Left lobe of liver (tissue), 2 donors: ENCODE measurements around the gene HDAC1. TPM values are rescaled to one million over a fixed set of nuclear protein-coding genes. Genes with fewer than 3 reads are reported as not detected.

ENCODE experiments used
- ATAC-seq: fragments of 200-7000 bp; cut with Tn5 transposase; one replicate; pipeline ENCODE4 v1.9.1; 2020; ENCODE audit warnings: mild to moderate bottlenecking, moderate library complexity
- DNase-seq: peaks from one replicate; pipeline ENCODE4 v3.0.0-alpha.2; 2020; ENCODE audit warnings: low spot score
- total RNA-seq: library from RNA; stranded (reverse); gene quantifications from one replicate; pipeline ENCODE4 v1.2.1, GENCODE V29; 2021
- donor health status: DM: no; HTN: no; CAD: no; lungs with moderate emphysema.
- donor health status: DM: no; HTN: yes; CAD: no.

HDAC1 gene
- total RNA-seq, 1 donor from 2014 or later = 29.8 TPM

DNA sequence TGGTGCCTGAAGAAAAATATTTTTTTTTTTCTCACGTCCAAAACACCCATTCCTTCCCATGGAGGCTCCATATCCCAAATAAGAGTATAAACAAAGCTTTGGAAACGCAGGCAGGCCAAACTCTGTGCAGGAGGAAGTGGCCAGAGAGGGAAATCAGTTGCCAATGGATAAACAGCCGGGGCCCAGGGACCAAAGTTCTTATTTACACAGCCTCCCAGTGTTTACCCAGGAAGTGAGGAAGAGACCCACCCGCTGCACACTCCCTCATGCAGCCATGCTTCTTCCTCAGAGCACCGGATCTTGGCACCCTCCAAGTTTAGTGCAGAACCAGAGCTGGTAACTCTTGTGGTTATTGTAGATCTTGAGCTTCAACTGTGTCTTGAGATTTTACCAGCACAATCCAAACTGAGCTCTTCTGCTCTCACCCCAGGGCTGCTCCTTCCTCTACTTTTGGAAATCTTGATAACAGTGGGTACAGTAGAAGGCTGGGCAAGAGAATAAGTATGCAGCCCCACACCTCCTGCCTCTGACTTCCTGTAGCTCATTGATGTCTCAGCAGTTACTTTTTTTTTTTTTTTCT lies 29.9 kb downstream of the HDAC1 start:
- peak; percentile 76 for DNase-seq
- peak; percentile 98 for ATAC-seq

DNA sequence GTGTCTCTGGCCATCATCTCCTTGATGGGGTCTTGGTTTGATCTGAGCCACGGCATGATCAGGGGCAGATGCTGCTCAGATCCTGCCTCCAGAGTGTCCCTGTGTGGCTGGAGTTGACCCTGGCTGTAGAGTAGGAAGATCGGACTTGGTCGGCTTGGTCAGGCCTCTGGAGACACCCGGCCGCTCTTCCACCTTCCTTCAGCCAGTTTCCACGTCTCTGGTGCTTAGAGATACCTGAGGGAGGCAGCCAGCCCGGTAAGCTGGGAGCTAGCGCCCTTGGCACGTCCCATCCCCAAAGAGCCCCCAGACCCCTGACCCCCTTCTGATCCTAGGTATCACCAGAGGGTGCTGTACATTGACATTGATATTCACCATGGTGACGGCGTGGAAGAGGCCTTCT lies 35.3 kb downstream of the HDAC1 start:
- ATAC-seq (no peak), DNase-seq (no peak)

DNA sequence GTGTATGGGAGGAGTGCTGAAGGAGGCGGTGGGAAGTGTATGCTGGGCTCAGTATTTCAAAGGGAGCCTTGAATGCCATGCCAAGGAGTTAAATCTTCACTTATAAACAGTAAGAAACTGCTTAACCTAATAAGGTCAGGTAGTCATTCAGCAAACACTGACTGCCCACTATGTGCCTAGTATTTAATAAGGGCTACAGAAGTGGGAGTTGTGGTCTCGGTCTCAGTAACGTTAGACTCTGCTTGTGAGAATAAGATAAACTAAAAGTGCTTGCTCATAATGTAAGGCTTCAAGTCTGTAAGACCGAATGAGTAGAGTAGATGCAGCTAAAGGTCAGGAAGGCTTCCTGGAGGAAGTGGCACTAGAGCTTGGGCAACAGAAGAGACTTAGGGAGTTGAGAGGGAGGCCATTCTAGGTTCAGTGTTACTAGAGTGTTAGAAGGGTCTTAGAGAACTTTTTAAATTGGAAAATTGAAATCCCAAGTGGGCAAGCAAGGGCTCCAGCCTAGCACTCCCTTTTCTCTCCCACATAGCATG lies 38.1 kb downstream of the HDAC1 start:
- DNase-seq = no peak
- no peak for ATAC-seq

DNA sequence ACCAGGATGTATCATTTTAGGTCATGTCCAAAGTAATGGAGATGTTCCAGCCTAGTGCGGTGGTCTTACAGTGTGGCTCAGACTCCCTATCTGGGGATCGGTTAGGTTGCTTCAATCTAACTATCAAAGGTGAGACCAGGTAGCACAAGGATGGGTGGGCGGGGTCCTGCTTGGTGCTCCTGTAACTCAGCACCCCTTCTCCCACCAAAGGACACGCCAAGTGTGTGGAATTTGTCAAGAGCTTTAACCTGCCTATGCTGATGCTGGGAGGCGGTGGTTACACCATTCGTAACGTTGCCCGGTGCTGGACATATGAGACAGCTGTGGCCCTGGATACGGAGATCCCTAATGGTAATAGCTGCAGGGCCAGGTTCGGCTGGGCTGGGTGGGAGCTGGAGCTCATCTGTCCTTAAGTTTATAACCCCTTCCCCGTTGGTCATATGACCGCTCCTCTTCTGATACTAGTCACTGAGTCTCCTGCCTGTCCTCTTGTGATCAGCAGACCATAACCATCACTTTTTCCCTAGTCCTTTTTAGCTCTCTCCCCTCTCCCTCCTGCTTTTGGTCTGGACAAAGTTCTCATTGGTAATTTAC lies 38.8 kb downstream of the HDAC1 start:
- ATAC-seq (no peak), DNase-seq (no peak)

DNA sequence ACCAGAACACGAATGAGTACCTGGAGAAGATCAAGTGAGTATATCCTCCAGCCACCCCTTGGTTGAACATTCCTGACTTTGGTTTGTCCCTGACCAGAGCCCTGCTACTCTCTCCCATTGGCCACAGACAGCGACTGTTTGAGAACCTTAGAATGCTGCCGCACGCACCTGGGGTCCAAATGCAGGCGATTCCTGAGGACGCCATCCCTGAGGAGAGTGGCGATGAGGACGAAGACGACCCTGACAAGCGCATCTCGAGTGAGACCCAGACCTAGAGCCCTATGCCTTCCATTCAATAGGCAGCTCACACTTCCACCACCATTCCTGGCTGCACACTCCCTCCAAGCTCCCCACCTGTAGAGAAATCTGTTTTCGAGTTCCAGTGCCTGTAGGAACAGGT lies 39.7 kb downstream of the HDAC1 start:
- DNase-seq (no peak), ATAC-seq (no peak)

DNA sequence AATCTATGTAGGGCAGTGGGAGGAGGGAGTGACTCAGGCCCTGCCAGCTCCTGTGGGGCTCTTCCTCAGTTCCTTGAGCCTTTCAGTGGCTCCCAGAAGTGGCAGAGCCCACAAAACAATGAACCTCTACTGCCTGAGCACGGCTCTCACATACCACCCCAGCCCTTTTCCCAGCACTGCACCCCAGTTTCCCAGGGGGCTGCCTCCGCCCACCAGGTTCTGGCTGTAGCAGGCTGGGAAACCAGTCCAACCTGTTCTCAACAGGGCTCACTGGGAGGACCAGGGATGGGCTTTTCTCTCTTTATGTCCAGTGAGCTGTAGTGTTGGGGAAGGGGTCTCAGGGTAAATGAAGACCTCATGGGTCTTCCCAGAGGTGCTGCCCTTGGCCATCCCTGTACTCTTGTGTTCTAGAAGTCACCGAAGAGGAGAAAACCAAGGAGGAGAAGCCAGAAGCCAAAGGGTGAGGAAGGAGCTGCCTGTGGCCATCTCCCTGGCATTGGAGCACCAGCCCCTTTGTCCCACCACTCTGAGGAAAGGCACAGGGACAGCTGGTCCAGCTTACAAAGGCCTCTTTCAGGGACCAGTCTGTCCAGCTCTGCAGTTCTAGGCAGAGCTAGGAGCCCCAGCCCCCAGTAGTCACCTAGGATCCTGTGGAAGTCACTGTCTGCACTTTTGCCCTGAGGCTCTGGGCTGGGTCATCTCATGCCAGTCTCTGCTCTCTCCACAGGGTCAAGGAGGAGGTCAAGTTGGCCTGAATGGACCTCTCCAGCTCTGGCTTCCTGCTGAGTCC lies 40.6 kb downstream of the HDAC1 start:
- DNase-seq (no peak), ATAC-seq (no peak)

DNA sequence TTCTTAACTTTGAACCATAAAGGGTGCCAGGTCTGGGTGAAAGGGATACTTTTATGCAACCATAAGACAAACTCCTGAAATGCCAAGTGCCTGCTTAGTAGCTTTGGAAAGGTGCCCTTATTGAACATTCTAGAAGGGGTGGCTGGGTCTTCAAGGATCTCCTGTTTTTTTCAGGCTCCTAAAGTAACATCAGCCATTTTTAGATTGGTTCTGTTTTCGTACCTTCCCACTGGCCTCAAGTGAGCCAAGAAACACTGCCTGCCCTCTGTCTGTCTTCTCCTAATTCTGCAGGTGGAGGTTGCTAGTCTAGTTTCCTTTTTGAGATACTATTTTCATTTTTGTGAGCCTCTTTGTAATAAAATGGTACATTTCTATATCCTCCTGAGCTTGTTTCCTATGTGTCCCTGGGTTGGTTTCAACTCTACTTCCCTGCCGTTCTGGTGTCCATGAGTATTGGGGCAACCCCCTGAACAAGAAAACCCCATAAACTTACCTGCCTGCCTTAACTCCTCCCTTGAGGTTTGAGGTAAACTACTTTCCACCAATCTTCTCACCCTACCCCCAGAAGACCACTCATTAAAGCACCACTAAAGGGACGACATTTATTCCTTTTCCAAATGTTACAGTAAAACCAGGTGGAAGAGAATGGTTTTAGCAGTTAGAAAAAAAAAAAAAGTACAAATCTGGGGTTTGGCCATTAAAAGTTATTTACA lies 41.5 kb downstream of the HDAC1 start:
- ATAC-seq = no peak
- no peak for DNase-seq

DNA sequence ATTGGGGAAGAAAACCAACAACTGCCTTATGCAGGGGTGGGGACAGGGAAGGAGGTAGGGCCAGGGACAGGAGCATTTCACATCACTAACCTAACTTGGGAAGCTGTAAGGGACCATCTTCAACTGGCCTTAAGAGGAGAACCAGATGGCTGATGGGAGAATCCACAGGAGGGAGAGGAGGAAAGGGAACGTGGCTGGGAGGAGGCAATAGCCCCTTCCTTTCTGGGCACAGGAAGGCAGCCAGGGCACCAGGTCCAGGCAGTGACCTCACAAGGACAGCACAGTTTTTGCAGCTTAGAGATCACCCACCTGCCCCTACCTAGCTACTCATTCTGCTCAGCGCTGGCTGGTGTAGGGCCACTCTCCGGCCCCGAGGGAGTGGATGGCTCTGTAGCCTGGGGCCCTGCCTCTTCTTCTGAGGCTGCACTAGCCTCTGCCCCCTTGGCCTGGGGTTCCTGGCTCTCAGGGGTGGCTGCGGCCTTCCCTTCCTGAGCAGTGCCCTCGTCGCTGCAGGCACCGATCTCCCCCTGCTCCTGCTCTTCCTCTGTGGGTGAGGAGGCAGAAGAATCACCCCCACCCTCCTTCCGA lies 42.5 kb downstream of the HDAC1 start:
- ATAC-seq (peak; percentile 3), DNase-seq (no peak)

DNA sequence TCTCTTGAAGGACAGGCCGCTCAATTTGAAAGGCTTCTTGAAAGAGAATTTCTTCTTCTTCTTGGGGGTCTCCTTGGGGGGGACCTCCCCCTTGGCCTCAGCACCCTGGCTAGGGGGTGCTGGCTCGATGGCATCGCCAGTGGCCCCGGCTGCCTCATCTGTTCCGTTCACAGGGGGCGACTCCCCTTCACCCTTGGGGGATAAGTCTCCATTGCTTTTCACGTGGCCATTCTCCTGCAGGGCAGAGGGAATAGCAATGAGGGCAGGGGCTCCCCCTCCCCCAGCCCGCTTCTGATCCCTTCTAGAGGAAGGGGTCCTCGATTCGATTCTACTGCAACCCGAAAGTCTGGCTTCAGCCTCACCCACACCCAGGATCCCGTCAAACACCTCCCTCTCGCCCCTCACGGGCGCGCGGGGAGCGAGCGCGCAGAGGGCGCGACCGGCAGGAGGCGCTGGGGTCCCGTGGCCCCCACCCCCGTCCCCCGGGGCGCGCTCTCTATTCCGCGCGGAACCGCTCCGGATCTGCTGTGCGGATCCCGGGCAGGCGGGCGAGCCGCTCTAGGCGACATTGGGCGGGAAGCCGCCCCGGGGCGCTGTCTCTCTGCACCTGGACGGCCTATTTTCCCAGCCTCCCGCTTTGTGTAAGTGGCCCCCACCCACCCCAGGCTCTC lies 43.1 kb downstream of the HDAC1 start:
- peak; percentile 56 for DNase-seq
- peak; percentile 63 for ATAC-seq

DNA sequence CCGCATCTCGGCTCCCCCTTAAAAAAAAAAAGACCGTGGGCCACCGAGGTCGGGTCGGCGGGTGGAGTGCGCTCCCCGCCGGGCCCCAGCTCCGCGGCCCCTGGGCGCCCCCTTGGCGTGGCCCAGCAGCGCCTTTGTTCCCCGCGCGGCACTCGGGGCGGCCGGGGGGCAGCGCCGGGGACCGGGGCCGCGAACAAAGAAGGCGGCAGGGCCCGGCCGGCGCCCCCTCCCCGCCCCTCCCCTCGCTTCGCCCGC lies 43.6 kb downstream of the HDAC1 start:
- DNase-seq (no peak), ATAC-seq (peak; percentile 16)

DNA sequence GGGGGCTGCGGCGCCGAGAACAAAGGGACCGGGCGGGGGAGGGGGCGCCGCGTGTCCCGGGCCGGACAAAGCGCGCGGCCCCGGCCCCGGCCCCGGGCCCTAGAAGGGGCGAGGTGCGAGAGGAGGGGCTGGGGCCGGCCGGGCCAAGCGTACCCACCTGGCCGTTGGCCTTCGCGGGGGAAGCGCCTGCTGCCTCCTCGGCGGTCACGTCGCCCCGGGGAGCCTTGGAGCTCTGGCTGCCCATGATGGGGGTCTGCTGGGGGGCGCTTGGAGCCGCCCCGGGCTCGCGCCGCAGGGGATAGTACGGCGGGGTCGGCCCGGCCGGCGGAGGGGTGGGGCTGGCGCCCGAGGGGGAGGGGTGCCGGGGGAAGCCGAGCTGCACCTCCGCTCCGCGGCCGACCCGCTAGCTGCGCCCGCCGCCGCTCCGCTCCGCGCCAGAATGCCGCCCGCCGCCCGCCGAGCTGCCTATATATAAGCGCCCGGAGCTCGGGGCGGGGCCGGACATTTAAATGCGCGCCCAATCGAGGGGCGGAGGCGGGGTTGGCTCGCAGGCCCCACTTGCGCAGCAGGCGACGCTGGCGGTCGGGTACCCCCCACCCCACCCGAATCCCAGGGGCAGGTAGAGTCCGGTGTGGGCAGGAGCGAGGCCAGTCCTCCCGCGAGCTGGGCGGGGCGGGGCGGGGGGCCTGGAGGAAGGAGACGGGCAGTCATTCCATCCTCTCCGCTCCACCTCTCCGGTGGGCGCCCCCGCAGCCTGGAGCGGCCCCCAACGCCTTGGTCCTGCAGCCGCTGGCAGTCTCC lies 44.1 kb downstream of the HDAC1 start, which contains the start of gene MARCKSL1:
MARCKSL1 (minus strand) TSS at position 444 of the 801 bp plus-strand sequence; CDS start at position 244, 200 bp downstream.
- peak; percentile 79 for DNase-seq
- ATAC-seq = peak; percentile 76

DNA sequence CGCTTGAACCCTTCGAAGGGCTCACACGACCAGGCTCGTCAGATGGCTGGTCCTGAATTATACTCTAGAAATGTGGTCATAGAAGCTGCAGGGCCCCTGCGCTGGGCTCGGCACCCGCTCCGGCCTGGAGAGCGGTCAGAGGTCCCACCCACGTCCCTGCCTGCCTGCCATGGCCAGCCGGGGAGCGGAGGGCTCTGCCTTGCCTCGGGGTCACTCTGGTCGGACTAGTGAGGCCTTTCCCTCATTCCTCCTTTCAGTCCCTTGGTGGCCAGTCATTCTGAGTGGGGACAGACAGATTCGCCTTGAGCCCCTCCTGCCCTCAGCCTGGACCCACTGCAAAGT lies 44.7 kb downstream of the HDAC1 start:
- peak; percentile 4 for ATAC-seq
- DNase-seq = no peak

DNA sequence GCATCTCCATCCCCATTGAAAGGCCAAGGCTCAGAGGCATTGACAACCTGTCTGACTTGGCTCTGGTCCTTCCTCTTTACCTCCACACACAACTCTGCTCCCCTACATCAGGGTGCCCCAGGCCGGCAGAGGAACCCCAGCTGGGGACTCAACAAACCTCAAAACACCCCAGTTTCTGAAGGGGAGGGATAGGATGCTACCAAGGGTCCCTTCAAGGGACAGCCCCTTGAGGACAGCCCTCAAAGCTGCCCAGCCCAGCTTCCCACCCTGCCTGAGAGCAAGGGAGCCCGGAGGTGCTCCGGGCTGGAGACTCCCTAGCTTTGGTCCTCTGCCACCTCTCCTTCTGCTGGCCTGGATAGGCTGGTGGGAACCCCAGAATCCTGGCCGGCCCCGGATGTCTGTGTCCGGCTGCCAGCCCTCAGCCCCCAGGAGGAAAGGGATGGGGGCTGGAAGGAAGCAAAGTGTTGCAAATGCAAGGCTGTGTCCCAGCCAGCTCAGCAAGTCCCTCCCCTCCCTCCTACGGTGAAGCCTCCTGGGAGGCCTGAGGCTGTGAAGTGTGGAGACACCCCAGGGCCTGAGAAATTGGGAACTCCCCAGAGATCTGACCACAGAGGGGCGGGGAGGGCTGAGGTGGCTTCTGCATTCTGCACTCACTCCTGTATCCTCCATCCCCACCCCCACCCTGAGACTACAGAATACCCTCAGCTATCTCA lies 45.2 kb downstream of the HDAC1 start:
- ATAC-seq (peak; percentile 8), DNase-seq (no peak)

DNA sequence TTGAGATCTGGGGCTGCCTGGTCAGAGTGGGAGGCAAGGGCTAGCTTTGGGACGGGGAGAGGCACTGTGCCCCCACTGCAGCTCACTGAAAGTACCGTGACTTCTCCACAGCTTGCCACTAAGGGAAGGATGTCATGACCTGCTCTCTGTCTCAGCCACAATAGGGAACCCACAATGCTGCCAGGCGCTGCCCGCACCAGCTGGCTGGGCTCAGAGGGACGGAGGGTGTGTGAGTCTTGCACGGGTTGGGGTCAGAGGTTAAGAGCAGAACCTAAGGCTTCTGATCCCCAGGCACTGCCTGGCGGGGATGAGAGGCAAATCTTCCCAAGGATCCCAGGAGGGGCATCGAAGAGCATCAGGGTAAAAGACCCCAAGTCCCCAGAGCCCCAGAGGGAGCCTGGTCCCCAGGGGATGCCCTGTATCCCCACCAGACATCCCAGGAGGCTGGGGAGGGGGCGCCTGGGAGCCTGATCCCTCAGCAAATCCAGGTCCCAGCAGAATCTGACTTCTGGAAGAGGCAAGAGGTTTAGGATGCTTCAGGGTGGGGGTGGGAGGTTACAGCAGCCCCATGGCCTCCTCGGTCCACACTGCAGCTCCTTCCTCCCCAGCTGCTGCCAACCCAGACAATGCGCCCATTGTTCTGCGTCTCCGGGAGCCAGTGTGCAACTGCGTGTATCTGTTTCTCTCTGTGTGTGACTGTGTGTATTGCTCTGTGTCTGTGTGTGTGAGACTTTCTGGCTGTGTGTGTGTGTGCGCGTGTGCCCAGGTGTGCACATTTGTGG lies 46.2 kb downstream of the HDAC1 start:
- DNase-seq = no peak

DNA sequence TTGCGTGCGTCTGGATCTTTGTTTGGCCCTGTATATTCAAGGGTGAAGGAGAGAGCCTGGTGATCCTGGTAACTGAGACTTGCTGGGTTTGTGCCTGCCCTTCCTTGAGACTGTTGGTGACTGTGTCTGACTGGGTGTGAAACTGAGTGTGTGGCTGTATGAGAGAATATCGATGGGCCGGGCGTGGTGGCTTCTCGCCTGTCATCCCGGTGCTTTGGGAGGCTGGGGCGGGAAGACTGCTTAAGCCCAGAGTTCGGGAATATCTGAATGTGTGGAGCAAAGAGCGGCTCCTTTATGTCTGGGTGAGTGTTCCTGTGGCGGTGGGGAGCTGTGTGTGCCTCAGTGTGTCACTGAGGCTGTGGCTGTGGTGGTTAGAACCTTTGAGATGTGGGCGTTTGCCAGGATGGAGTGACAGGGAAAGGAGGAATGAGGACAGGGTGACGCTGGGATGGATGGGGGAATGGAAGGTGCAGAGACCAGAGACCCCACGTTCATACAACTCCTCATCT lies 46.8 kb downstream of the HDAC1 start:
- DNase-seq = no peak

More for the DNA sequence above, 46.2 kb downstream of the HDAC1 start:
- no peak for ATAC-seq

DNA sequence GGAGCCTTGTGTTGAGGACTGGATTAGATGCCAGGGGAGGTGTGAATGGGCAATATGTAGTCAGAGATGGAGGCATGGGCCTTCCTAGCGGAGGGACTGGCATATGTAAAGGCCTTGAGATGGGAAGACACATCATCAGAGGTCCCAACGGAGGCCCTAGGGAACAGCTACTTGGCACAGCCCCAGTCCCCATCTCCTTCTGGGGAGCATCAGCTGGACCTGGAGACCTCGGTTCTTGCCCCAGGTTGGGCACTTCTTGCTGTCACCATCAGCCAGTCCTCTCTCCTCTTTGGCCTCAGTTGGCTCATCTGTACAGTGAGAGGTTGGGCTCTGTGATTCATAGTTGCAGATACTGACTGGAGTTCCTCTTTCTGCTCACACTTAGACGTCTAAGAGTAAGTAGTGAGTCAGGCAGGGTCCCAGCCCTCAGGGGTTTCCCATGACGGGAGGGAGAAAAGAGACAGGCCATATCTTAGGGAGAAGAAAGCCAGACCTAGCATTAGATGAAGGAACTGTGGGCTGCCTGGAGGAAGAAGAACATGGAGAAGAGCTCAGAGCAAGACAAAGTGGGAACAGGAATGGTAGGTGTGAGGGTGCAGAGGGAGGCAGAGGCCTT lies 47.6 kb downstream of the HDAC1 start:
- no peak for ATAC-seq
- DNase-seq = no peak

More for the DNA sequence above, 46.8 kb downstream of the HDAC1 start:
- no peak for ATAC-seq

DNA sequence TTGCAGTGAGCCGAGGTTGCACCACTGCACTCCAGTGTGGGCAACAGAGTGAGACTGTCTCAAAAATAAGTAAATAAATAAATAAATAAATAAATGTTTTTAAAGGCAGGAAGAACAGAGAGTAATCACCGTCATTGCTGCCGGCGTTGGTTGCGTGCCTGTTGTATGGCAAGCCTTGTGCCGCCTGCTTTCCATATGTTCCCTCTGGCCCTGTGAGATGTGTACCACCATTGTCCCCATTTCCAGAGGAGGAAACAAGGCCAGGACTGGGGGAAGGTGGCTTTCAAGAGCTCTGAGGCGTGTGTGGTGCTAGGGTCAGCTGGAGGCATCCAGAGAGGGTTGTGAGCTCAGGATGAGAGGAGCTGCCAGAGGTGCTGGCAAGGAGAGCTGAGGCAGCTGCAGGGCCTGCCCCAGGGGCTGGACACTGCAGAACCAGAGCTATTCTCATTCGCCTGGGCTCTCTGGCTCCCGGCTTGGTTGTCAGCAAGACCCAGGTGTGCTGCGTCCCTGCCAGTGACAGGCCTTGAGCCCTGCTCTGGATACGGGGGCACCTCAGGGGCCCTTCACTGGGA lies 49.4 kb downstream of the HDAC1 start:
- DNase-seq (no peak), ATAC-seq (no peak)
